OCI-LY7 (cell line): ENCODE measurements around the gene NIT1. TPM values are rescaled to one million over a fixed set of nuclear protein-coding genes. Genes with fewer than 3 reads are reported as not detected.

Experiments used
- BruUV-seq: library from RNA; stranded (reverse); fragments of 400-500 nt; replicated peaks from 2 replicates; lab custom pipeline; 2021; lab: Mats Ljungman, UMichigan
- CTCF ChIA-PET: fragments of 300-600 bp; sonication (Branson Sonifier 250); formaldehyde crosslinking; loops from one replicate; lab custom pipeline; 2022; ENCODE audit warnings: antibody characterized with exemption; ENCODE audit not compliant: unreplicated experiment; lab: Charles Lee
- POLR2A ChIA-PET: fragments of 300-600 bp; sonication (Branson Sonifier 250); formaldehyde crosslinking; loops from one replicate; lab custom pipeline; 2022; ENCODE audit warnings: antibody characterized with exemption; lab: Charles Lee
- DNase-seq: peaks from one replicate; pipeline ENCODE4 v3.0.0-alpha.2; 2015; ENCODE audit warnings: low spot score
- H2AFZ ChIP-seq: fragments of 200-600 bp; sonication (generic), shearing (Covaris generic); 2 replicates; pipeline ENCODE4 v1.6.1; 2014; ENCODE audit warnings: mild to moderate bottlenecking, antibody characterized with exemption, low read length, moderate library complexity
- H3K27ac ChIP-seq: fragments of 200-600 bp; sonication (generic); 2 replicates; pipeline ENCODE4 v1.5.1; 2014; ENCODE audit warnings: mixed run types, low read depth, mild to moderate bottlenecking, moderate library complexity, low read length, inconsistent platforms; ENCODE audit not compliant: poor library complexity, severe bottlenecking
- H3K36me3 ChIP-seq: fragments of 200-600 bp; sonication (generic); 2 replicates; pipeline ENCODE4 v1.6.1; 2014; ENCODE audit warnings: mild to moderate bottlenecking, antibody characterized with exemption, low read length, moderate library complexity, mixed read lengths; ENCODE audit not compliant: insufficient read depth
- H3K4me1 ChIP-seq: fragments of 200-600 bp; sonication (generic); 2 replicates; pipeline ENCODE4 v1.5.1; 2014; ENCODE audit warnings: mild to moderate bottlenecking, low read length; ENCODE audit not compliant: insufficient read depth, poor library complexity, severe bottlenecking
- H3K4me2 ChIP-seq: fragments of 200-600 bp; sonication (generic); 2 replicates; pipeline ENCODE4 v1.6.1; 2014; ENCODE audit warnings: mild to moderate bottlenecking, low read length
- H3K4me3 ChIP-seq: fragments of 200-600 bp; sonication (generic); 2 replicates; pipeline ENCODE4 v1.5.1; 2014; ENCODE audit warnings: mild to moderate bottlenecking, low read depth, low read length; ENCODE audit not compliant: poor library complexity, severe bottlenecking
- H3K79me2 ChIP-seq: fragments of 200-600 bp; sonication (generic); 2 replicates; pipeline ENCODE4 v1.6.1; 2016; ENCODE audit warnings: low read depth, mild to moderate bottlenecking, low read length, moderate library complexity, mixed read lengths; ENCODE audit not compliant: insufficient read depth
- H3K9me2 ChIP-seq: fragments of 200-600 bp; sonication (generic); 2 replicates; pipeline ENCODE4 v1.6.1; 2016; ENCODE audit warnings: mild to moderate bottlenecking, low read length, mixed read lengths; ENCODE audit not compliant: insufficient read depth
- H3K9me3 ChIP-seq: fragments of 200-600 bp; sonication (generic); 2 replicates; pipeline ENCODE4 v1.6.1; 2014; ENCODE audit warnings: mild to moderate bottlenecking, mixed run types, low read length, mixed read lengths
- H4K20me1 ChIP-seq: fragments of 200-600 bp; sonication (generic); 2 replicates; pipeline ENCODE4 v1.6.1; 2014; ENCODE audit warnings: mild to moderate bottlenecking, antibody characterized with exemption, low read length, moderate library complexity, mixed read lengths; ENCODE audit not compliant: insufficient read depth
- EZH2phosphoT487 ChIP-seq: fragments of 200-600 bp; sonication (generic); IDR thresholded peaks from 2 replicates; pipeline ENCODE4 v1.6.1; 2018; ENCODE audit warnings: low read depth, borderline replicate concordance, mild to moderate bottlenecking, mixed run types, antibody characterized with exemption, low read length, moderate library complexity, mixed read lengths
- intact Hi-C: fragments of 100-400 bp; cut with micrococcal nuclease; formaldehyde crosslinking; loops from one replicate; pipeline ENCODE4 v1.10.0; 2022; ENCODE audit not compliant: unreplicated experiment
- total RNA-seq, 2 experiments: library from RNA; depleted of rRNA in 1 of 2; stranded (reverse); fragments of >200 nt in 1 of 2; shearing (Covaris generic) in 1 of 2; gene quantifications; 2 replicates each; pipeline ENCODE4 v1.2.3, GENCODE V29; 2014 to 2022
- TF ChIP-seq, protein P1 (sequence below): fragments of 200-600 bp; sonication (generic); conservative IDR thresholded peaks from 2 replicates; pipeline ENCODE4 v1.5.1; 2014; ENCODE audit warnings: mild to moderate bottlenecking, antibody characterized with exemption, low read length, moderate library complexity, mixed read lengths

Gene NIT1
- total RNA-seq, 2 experiments from 2014 or later = 42.7 to 46.5 TPM

DNA sequence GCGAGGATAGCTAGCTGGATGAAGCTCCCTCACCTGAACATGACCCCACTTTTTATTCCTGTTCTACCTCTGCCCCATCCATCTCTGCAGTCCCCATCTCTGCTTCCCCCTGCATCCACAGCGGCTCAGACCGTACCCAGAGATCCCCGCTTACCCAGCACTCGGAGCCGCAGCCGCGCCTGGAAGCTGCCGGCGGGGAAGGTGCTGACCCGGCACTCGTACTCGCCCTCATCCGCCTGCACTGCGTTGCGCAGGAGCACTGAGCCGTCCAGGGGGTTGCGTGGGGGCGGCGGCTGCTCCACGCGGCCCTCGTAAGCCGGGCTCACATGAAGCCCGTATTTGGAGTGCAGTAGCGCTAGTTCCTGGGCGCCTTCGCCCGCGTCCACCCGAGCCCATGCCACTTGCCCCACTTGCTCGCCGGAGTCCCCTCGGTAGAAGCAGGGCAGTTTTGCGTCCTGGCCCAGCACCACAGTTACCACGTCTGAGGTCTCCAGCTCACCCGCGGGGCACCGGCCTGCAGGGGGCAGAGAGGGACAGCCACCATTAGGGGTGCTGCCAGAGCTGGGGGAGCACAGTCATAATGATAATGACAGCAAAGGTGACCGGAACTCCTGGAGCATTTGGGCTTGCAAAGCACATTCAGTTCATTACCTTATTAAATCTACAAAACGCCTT is 38.3 kb upstream of the NIT1 start:
- Histone ChIP-seq H3K27ac (no peak overlapping the region), H3K4me2 (no peak overlapping the region), H4K20me1 (no peaks in the 10 kb centered on the region), H3K9me3 (no peaks in the 10 kb centered on the region), H3K4me1 (no peaks in the 10 kb centered on the region), H2AFZ (no peak overlapping the region), H3K36me3 (no peaks in the 10 kb centered on the region), H3K9me2 (no peaks in the 10 kb centered on the region), H3K4me3 (no peak overlapping the region), H3K79me2 (no peaks in the 10 kb centered on the region)
- intact Hi-C loops = no loop called here
- no peak for DNase-seq
- ChIA-PET POLR2A (interaction anchor here (0.6 kb wide), 1 partner anchor 63 kb away, joined by 3 read pairs; no protein-coding TSS in a partner anchor), CTCF (no interaction called here)
- no TSS peak for BruUV-seq
- no peak for TF ChIP-seq EZH2phosphoT487
- TF ChIP-seq, protein P1, sequence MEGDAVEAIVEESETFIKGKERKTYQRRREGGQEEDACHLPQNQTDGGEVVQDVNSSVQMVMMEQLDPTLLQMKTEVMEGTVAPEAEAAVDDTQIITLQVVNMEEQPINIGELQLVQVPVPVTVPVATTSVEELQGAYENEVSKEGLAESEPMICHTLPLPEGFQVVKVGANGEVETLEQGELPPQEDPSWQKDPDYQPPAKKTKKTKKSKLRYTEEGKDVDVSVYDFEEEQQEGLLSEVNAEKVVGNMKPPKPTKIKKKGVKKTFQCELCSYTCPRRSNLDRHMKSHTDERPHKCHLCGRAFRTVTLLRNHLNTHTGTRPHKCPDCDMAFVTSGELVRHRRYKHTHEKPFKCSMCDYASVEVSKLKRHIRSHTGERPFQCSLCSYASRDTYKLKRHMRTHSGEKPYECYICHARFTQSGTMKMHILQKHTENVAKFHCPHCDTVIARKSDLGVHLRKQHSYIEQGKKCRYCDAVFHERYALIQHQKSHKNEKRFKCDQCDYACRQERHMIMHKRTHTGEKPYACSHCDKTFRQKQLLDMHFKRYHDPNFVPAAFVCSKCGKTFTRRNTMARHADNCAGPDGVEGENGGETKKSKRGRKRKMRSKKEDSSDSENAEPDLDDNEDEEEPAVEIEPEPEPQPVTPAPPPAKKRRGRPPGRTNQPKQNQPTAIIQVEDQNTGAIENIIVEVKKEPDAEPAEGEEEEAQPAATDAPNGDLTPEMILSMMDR = 0 out of 2 replicates have a peak, but pooled peaks have one; percentile 19

DNA sequence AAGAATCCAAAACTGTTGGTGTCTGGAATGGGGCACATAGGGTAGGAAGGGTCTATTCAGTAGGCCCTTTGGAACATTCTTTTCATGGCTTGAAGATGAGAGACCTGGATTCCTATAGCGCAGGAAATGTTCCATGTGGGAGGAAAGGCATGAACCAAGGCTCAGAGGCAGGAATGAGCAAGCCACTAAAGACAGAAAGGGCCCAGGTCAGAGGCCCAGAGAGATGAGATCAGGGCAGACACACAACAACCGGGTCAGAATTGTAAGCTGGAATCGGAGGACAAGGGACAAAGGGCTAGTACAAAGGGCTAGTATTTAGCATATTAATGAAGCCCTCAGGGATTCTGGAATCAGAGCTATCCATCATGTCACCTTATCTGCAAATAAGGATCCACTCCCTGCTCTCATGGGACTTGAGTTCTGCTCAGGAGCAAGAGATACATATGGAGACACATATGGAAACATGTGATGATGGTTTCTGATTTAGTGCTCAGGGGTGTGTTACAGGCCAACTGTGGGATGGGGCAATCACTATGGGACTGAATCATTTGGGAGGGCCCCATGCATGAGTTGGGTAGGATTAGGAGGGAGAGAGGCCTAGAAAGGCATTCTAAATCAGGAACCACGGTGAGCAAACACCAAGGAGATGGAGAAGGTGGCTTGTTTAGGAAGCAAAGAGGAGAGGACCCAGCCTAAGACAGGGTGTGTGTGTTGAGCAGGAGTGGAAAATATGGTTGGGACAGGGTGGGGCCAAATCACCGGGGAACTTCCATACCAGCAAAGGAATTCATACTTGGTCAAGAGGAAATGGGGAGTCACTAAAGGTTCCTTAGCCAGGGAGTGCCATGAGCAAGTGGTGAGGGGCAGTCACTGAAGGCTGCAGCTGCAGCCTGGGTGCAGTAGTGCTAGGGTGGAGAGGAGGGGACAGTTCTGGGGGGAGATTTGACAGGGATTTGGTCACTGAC is 37.2 kb upstream of the NIT1 start:
- Histone ChIP-seq H3K4me2 (no peak overlapping the region), H3K27ac (no peak overlapping the region), H3K36me3 (no peaks in the 10 kb centered on the region), H2AFZ (no peak overlapping the region), H3K9me3 (no peaks in the 10 kb centered on the region), H3K9me2 (no peaks in the 10 kb centered on the region), H4K20me1 (no peaks in the 10 kb centered on the region), H3K79me2 (no peaks in the 10 kb centered on the region), H3K4me1 (no peaks in the 10 kb centered on the region), H3K4me3 (no peak overlapping the region)
- no TSS peak for BruUV-seq
- intact Hi-C loops = no loop called here
- ChIA-PET POLR2A (interaction anchor here (0.6 kb wide), 1 partner anchor 32 kb away, joined by 3 read pairs; no protein-coding TSS in a partner anchor), CTCF (no interaction called here)
- DNase-seq = no peak
- TF ChIP-seq EZH2phosphoT487 = no peak
- TF ChIP-seq, protein P1 = no peak
